Stimulated activated CD4-positive, alpha-beta T cell treated with anti-CD3 and anti-CD28 coated beads, Interleukin-2, amount 100 ng/mL, for 24 hours (primary cell): ENCODE results near the gene RBM15.

Experiments
- DNase-seq, 2 donors: peaks; one replicate each; pipeline ENCODE4 v3.0.0-alpha.2; 2020

RBM15 gene

DNA sequence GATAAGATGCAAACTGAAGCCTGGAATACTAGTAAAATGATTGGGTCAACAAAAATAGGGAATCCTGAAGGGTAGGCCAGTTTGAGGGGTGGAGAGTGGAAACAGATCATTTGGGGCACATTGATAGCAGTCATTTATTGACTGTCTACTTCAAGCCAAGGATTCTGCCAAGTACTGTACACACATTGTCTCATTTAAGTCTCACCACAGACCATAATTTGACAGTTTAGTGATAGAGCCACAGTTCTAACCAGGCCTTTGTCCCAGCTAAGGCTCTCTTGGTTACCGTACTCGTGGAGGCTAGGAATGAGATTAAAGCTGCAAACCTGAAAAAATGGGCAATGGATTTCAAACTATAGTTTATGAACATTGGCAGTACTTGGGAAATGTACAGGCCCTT, 11.2 kb downstream of the RBM15 start:
- DNase-seq = no peak

GRCh38 chr1:110355321-110355720, 16.1 kb downstream of the RBM15 start:
- DNase-seq = no peak

GRCh38 chr1:110356379-110356778, 17.2 kb downstream of the RBM15 start:
- DNase-seq = no peak

- no peak for DNase-seq
These were observed 21.3 kb downstream of the RBM15 start for GRCh38 chr1:110360431-110360830.

- DNase-seq = no peak
These were observed 22.7 kb downstream of the RBM15 start for GRCh38 chr1:110361856-110362255.

GRCh38 chr1:110364221-110364620, 25.0 kb downstream of the RBM15 start:
- DNase-seq = no peak

DNA sequence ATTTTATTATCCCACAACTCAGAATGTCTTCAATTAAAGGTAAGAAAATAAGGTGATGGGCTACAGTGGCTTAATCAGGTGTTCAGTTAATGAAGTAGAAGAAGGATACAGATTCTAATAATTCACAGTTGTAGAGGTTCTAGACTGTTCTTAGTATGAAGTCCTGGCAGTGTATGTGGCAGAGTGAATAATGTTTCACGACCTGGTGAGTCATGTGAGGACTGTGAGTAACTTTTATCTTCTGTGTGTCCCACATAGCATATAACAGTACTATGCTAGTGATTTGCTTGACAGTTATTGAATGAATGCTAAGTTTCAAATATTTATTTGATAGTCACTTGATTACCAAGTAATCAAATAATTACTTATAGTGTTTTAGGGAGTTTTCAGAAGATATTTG, 31.6 kb downstream of the RBM15 start:
- DNase-seq = no peak

DNA sequence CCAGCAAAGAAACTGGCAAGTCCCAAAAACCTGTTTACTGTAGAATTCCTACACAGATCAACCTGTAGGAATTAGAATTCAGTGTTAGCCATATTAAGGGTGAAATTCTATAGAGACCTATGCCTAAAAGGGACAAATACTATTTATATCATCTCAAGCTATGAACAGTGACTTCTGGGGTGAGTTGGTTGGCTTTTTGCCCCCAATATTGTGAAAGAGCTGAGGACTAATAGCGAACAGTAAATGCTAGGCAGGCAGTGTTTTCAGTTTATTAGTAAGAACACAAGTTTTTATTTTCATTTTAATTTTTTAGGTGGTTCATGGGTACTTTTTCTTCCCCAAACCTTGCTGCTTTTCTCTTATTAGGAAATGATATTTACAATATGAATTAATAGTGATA, 36.3 kb downstream of the RBM15 start:
- DNase-seq = no peak

GRCh38 chr1:110380672-110381283, 41.6 kb downstream of the RBM15 start:
- no peak for DNase-seq

- DNase-seq = no peak
These were observed 44.2 kb downstream of the RBM15 start for GRCh38 chr1:110383251-110383990.

DNA sequence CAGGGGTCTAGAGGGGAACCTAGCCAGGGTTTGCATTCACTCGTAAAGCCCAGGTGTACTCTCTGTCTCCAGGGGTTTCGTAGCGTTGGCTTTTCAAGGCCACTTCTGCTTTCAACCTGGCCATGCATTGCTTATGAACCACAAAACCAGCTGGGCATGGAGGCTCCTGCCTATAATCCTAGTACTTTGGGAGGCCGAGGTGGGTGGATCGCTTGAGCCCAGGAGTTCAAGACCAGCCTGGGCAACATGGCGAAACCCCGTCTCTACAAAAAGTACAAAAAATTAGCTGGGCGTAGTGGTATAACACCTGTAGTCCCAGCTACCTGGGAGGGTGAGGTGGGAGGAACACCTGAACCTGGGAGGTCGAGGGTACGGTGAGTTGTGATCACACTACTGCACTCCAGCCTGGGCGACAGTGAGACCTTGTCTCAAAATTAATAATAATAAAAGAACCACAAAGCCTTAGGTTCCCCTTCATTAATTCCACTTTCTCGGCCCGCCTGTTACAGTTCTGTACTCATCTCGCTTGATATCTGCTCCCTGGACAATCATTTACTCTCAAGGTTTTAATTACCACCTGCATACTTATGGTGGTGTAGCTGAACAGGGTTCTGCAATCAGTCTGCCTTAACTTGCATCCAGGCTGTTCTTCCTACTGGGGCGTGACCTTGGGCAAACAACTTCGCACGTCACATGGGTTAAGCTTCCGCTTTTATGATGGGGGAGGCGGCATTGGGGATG, 45.6 kb downstream of the RBM15 start:
- no peak for DNase-seq

DNA sequence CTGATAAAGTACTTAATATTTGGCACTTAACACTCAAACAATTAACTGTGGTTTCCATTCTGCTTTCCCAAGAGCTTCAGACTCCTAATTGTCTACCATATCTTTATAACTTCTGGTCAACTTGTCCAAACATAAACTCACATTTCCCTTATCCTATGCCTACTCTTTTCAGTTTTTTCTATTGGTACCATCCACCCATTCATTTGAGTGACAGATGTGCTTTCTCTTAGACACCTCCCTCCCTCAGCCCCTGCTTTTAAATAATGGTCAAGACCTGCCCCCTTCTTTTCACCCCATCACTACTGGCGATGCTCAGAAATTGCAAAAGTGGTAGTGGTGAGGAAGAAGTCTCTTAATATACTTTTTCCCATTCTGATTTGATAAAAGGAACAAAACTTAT, 46.2 kb downstream of the RBM15 start:
- DNase-seq = no peak

DNA sequence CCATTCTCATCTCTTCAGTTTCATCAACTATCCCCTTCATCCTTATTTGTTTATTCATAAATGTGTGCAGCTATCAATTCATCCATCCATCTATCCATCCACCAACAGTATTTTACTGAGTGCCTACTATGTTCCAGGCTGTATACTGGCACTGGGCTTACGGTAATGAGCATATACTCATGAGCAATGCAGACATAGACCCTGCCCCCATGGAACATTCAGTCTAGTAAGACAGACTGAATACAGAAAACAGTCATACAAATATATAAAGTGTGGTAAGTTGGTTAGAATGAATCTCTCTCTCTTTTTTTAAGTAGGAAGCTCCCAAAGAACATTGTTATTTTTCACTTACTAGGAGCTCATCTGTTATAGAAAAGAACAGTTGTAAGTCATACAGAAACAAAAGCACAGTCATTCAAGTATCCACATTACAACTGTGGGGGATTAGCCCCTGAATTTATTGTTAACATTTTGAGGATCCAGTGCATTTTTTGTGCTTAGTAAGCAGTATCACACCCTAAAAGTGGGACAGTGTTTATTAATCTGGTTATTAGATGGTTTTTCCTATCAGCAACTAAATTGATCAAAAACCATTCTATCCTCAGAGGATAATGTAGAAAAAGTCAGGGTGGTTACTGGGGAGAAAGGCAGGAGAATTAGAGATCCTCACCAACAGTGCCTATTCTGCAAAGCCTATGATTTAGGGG, 48.0 kb downstream of the RBM15 start:
- no peak for DNase-seq

- no peak for DNase-seq
These were observed 50.9 kb downstream of the RBM15 start for GRCh38 chr1:110390096-110390495.

DNA sequence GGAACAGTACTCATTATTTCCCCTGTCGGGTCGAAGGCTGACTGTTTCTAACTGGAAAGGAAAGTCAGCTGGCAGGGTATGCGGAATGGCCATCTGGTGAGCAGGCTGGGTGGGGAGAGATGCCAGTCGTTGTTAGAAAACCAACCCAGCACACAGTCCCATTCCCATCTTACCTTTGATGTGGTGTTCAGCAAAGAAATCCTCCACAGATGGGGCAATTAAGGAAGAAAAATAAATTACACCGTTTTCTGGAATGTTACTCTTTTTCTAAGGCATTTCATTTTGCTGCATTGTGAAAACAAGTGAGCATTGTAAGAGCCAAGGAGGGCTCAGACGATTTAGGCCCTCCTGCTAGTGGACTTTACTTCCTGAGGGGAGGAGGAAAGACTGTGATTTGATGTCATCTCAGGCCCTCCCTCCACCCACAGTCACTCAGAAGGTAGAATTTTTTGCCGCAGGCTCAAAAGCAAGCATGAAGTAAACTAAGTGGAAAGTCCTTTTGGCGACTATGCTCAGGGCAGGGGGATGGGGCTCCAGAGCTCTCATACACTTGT, 51.6 kb downstream of the RBM15 start, which contains the start of gene SLC16A4:
Gene SLC16A4 (minus strand): TSS at position 335 of the 554 bp plus-strand sequence. CDS start 1,703 bp downstream, outside the sequence.
- DNase-seq = no peak

- DNase-seq = no peak
These were observed 54.1 kb downstream of the RBM15 start for GRCh38 chr1:110393286-110393685.

DNA sequence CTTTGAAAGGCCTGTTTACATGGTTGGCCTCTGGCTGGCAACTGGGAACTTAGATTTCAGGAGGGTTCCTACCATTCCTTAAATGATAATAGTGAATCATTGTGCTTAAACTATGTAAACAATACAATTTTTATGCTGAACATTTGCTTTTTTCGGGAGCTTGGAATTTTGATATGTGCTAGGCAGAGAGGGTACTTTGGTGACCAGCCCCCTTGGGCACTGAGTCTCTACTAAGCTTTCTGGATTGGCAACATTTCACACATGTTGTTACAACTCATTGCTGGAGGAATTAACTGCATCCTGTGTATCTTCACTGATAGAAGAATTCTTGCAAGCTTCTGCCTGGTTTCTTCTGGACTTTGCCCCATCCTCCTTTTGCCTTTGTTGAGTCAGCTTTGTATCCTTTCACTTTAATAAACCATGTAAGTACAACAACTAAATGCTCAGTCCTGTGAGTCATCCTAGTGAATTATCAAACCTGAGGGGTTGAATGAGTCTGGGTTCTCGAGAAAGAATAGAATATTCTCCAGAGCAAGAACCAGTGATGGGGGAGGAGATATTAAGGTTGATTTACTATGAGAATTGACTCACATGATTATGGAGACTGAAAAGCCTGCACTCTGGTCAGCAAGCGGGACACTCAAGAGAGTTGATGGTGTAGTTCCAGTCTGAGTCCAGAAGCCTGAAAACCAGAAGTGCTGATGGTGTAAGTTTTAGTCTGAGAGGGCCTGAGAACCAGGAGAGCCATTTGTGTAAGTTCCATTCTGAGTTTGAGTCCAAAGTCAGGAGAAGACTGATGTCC, 54.7 kb downstream of the RBM15 start:
- DNase-seq = no peak

DNA sequence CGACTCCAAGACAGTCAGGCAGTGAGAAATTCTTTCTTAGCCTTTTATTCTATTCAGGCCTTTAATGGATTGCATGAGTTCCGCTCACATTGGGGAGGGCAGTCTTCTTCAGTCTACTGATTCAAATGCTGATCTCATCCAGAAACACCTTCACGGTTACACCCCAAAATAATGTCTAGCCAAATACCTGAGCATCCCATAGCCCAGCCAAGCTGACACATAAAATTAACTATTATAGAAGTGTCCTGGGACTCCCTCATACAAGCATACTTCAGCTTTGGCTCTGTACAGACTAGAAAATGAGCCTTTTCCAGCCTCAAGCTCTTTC, 55.3 kb downstream of the RBM15 start:
- no peak for DNase-seq
